GM20431 (cell line): ENCODE results near the gene GPR176.

Experiments used
- in situ Hi-C: fragments of 300-500 bp; cut with MseI, MboI; formaldehyde crosslinking; loops from one replicate; pipeline ENCODE4 v1.15.0; 2020; ENCODE audit warnings: low sequenced_read_pairs; ENCODE audit not compliant: unreplicated experiment

GPR176 gene

GRCh38 chr15:39774688-39775267, 145.3 kb downstream of the GPR176 start:
- in situ Hi-C loops: loop anchor here (25.0 kb wide), 3 partner anchors 238 to 1062 kb away; no protein-coding TSS in a partner anchor

DNA sequence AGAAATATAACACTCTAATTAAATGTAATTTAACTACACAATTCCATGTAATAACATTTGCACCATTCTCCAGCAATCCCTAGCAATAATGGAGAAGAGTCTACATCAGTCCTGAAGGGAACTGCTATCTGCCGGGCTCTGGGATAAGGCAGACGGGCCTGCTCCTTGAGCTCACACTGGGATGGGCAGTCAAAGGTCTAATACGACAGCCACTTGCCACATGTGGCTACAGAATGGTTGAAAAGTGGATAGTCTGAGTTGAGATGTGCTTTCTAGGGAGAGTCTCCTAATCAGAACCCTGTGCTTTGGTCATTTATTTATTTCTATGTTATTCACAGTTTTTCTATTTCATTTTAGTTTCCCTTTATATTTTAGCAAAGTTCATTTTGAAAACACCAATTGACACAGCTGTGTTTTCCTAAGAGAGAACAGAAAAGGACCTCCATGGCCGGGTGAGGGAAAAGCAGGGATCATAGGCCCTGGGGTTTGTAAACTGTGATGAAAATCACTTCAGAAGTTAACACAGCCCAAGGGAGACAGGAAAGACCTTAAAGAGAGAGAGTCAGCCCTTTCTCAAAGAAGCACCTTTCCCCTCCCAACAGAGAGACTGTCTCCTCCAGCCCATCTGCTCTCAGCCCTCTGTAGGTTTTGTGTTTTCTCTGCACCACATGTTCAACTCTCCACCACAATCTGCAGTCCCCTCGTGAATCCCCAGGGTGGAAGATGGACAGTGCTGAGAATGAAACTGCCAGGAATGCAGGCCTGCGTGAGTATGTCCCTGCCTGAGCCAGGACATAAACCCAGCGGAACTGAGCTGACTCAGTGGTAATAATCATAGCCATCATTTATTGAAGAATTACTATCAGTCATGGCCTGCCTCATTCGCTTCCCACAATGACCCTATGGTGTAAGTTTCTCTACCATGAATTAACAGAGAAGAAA, 149.0 kb downstream of the GPR176 start:
- in situ Hi-C loops: loop anchor here (25.0 kb wide), 2 partner anchors 959 to 1059 kb away; no protein-coding TSS in a partner anchor

DNA sequence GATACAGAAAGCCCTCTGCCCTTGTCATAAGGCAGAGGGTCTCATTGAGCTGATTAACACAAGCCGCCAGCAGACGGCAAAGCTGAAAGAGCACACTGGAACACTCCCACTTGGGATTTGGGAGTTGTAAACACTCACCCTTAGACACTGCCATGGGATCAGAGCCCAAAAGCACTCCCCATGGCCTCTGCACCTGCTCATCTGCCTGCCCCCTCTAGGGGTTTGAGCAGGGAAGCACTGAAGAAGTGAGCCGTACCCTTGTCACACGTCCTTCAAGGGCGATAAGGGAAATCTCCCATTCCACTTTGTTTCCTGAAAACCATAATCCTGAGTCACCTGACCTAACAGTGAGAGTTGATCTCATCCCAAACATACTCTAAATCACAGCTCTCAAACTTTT, 152.1 kb downstream of the GPR176 start:
- in situ Hi-C loops: loop anchor here (25.0 kb wide), 2 partner anchors 956 to 1056 kb away; no protein-coding TSS in a partner anchor

- in situ Hi-C loops: loop anchor here (25.0 kb wide), 2 partner anchors 949 to 1049 kb away; no protein-coding TSS in a partner anchor
Measured at GRCh38 chr15:39761006-39761405, 159.1 kb downstream of the GPR176 start.

DNA sequence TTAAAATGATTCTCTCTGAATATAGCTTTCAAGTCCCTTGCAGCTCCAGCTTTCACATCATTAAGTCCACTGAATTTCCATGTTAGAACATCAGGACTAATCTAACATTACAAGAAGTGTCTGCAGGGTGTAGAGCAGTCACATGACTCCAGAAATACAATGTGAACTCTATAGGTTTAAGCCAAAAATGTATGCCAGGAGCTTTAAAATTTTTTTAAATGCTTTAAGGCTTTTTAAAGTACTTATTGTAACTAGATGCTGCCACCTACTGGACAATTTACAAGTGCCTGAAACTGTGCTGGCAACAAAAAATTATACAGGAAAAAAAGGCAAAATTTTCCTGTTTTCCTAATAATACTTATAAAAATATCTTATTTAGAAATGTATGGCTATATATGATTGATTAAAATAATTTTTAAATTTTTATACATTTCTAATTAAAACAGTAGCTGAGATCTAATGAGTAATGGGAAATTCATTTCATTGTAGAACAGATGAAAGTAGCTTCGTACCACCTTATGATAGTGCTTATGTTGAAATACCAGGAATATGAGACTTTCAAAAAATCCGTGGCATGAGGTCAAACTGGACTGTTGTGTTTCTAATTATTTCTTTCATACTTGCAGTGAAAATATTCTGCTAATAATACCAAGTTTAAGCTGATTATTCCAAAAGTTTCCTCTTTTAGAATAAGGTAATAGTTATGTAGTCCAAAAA, 163.1 kb downstream of the GPR176 start:
- in situ Hi-C loops: loop anchor here (25.0 kb wide), 2 partner anchors 945 to 1045 kb away; no protein-coding TSS in a partner anchor

GRCh38 chr15:39752991-39753390, 167.1 kb downstream of the GPR176 start:
- in situ Hi-C loops: loop anchor here (25.0 kb wide), 2 partner anchors 941 to 1041 kb away; no protein-coding TSS in a partner anchor

DNA sequence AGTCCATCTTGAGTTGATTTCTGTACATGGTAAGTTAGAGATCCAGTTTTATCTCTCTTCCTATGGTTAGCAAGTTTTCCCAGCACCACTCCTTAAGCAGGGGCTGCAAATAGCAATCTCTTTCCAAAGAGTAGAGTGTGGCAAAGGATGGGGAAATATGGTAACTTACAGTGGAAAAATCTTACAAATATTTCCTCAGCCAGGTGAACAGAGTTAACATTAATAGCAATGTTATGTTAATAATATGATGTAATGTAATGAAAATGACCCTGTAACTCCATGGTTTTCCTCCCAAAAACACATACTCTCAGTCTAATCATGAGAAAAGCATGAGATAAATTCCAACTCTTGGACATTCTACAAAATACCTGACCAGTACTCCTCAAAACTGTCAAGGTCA, 167.8 kb downstream of the GPR176 start:
- in situ Hi-C loops: loop anchor here (25.0 kb wide), 2 partner anchors 940 to 1040 kb away; no protein-coding TSS in a partner anchor
